ENCODE data around the gene CDH23.
"Not testable (repeated sequence)": the region's sequence is repeated elsewhere in the genome, so short reads cannot be mapped to it uniquely, and the experiment has no call there.

CDH23 gene

DNA sequence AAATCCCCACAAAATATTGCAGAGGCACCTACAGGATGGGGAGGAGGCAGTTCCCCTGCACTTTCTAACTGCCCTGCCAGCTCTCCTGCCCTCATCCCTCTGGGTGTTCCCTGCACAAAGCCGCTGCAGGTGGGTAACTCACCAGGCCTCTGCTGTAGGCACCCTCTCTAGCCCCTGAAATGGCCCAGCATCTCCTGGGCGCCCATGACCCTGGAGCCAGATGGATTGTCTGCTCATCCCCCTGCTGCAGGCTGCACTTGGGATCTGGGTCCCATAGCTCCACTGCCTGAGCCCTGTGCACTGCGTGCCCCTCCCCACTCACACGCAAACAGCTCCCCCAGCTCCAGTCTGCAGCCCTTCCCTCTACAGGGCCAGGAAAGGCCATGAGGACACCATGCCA, 192.0 kb downstream of the CDH23 start:
- FAIRE-seq: no peak

DNA sequence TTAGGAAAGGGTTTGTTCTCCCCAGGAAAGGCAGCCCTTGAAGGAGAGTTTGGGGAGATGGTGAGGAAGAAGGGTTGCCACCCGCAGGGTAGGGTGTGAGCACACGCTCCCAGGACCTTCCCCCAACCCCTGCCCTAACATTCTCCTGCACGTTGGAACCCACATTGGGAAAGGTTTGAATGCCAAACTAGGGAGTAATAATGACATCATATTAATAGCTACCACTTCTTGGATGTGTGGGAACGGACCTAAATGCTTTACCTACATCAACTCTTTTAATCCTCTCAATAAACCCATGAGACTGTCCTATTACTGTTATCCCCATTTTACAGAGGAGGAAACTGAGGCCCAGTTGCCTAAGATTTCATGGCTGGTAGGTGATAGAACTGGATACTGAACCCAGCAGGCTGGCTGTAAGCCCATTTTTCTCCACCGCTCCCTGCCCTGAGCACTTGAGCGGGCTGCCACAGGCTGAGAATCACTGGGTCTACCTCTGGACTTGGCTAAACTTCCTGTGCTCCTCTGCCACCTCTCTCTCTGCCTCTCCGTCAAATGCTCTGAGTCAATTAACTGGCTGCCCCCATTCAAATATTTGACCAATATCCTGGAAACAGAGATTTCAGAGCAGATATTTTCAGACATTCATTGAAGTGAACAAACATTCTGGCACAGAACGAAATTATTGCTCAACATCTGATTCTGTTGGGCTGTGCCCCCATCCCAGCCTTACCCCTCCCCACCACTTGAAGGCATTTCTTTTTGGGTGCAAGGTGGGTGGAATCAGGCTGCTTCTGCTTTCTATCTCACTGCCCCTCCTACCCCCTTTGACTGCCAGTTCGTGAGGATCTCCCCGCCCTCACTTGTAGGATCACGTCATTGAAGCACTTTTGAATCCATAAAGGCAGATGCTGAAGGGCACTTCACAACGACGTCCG, 193.2 kb downstream of the CDH23 start:
- no peak for FAIRE-seq

DNA sequence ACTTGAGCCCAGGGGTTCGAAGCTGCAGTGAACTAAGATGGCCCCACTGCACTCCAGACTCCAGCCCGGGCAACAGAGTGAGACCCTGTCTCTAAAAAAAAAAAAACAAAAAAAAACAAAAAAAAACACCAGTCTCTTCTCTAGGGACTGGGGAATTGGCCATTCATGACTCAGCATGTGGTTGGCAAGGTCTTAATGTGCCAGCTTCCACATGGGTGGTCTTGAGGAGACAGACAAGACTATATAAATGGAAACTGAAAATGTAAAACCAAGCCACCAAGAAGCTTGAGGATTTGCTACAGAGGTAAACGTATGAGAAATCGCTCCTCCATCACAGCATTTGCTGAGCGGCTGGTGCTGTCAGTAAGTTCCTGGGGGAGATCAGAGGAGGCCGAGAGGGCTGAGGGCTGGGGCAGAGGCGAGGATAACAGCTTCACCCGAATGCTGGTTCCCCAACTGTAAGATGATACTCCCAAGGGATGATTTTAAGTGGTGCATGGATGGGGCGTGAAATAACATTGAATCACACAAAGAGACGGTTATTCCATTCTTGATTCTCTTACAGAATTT, 194.1 kb downstream of the CDH23 start:
- FAIRE-seq: no peak

DNA sequence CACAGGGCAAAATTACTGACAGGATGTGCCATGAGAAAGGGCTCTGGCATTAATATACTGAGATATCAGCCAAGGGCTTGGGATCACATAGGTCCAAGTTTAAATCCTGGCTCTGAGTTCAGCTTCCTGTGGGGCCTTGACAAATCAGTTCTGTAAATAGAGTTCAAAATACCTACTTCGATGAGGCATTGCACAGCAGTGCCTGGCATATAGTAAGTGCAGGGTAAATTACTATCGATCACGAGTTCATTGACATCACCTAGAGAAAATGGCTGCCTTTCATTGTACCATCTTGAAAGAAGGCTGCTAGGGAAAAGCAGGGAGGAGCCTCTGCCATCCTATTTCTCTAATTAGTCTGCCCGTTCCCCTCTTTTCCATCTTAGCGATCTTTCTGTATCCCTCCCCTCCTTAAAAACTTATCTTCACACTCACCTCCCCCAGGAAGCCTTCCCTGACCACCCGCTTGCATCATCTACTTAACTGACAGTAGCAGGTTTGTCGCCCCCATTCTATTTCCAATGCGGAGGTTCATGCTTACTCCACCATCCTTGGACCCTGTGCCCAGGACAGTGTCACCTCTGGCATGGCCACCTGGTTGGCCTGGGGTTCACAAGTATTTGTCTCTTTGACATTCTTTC, 198.3 kb downstream of the CDH23 start:
- FAIRE-seq: no peak

DNA sequence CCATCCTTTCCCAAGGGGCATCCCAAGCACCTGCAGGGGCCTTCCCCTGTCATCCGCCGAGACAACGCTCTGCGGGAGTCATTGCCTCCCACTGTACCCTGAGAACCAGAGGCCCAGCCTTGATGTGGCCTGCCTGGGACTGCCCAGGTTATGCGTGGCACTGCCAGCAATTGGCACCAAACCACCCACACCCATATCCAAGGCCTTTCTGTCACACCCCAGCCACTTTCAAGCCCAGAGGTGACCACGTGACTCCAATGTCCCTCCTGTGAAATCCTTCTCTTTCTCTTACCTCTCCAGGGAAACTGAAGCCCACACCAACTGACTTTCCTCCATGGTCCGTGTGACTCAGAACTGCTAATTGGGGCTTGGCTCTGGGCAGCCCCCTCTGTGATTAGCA, 198.9 kb downstream of the CDH23 start:
- no peak for FAIRE-seq

DNA sequence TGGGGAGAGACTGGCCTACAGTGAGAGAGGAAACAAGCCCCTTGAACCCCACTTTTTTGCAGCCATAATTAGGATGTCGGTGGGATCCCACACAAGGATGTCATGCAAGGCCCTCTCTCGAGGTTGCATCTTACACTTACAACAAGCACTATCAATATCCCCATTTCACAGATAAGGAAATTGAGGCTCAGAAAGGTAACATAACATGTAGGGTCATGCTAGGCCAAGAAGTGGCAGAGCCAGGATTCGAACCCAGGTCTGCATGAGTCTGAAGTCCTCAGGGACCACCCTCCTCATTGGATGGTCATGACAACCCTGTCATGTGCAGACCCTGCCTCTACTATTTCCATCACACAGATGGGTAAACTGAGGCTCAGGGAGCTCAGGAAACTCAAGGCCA, 199.4 kb downstream of the CDH23 start:
- no peak for FAIRE-seq

DNA sequence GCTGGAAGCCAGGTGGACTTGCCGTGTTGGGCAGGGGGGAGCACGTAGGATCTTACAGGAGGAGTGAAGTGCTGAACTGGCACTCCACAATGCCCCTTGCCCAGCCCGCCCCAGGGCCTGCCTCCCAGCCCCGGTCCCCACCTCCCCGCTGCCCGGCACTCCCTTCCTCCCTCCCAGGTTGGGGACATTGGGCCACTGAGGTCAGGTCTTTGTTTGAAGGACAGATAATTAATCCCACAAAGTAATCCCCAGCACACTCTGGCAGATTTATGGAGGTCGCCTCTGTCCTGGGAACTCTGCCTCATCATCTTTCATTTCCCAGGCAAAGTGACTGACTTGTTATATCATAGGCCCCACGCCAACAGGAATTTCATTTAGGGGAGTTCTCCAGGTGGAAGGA, 200.0 kb downstream of the CDH23 start:
- FAIRE-seq: no peak

DNA sequence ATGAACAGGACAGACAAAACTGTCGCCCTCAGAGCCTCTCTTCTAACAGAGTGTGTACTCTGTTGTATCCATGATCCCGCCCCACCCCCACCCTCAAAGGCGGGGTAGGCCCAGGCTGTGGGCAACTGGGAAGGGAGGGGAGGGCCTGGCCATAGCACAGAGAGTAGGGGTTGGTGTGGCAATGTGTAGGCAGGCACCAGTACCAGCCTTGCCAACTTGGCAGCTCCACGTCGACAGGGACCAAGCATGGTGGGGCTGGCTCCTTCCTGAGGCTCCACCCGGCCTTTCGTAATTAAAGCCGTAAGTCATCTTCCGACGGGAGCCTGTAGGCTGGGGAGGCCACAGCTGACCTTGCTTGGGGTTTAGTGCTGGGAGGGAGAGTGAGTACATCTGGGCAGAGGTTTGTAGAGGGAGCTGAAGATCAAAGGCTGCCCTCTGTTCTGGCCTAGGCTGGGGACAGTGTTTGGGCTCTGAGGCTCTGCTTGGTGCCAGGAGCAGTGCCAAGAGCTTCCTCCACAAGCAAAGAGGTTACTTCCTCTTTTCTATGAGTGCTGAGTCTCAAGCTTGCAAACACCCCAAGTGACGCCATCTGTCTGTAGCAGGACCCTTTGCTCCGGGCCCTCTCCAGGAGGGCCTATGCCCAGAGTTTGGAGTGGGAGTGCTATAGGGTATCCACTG, 201.2 kb downstream of the CDH23 start:
- FAIRE-seq: no peak

DNA sequence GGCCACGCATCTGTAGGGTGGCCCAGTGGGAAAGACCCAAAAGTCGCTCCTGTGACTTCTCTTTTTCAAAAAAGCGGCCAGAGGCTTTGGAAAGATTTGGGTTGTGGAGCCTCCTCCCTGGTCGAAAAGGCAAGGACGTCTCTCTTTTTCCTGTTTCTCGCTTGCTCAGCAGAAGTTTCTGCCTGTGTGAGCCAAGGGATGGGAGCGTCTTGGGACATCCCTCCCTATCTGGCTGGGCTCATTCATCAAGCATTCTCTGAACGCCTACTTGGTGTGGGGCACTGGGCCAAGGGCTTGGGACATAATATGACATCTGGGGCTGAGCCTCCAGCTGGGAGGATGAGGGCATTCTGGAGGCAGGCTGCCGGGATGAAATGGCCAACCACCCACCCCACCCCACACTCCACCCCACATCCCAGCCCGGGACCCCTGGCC, 201.9 kb downstream of the CDH23 start:
- FAIRE-seq: no peak

DNA sequence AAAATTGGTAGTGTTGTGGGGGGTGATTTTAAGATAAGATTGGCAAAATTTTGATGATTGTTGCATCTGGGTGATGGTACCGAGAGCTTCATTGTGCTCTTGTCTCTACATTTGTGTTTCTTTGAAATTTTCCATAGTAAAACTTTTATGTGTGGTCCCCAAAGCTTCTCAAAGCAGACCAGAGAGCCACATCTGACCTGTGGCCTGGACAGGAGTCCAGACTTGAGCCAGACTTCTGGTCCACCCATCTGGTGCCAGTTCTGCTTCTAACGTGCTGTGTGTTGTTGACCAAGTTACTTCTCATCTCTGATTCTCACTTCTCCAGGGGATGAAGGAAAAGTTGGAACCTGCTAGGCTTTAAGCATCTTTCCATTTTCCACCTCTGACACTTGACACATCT, 202.8 kb downstream of the CDH23 start:
- FAIRE-seq: no peak

DNA sequence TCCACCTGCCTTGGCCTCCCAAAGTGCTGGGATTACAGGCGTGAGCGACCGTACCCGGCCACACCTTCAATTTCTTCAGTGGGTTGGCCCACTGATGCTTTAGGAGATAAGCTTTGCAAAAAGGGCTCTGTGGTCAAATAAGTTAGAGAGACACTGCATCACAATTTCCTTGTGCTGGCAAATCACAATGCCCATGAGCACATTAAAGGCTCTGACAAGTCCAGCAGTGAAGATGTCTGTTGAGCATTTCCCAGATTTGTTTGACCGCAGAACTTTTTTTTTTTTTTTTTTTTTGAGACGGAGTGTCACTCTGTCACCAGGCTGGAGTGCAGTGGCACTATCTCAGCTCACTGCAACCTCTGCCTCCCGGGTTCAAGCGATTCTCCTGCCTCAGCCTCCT, 203.5 kb downstream of the CDH23 start:
- not testable (repeated sequence) for FAIRE-seq

DNA sequence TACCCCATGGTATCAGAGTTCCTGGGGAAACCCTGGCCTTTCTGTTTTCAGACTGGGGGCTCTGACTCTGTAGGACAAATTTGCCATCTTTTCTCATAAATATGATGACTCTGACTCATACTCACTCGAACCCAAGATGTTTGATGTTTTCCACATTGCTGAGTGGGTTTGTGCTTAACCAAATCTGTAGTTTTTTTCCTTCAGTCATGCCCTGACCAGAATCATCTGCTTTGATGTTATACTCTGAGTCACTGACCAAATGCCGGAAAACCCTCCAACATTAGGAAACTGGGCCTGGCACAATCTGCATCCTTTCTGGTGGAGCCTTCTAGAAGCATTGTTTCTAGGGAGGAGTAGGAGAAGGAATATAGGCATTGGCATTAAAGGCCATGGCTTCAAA, 204.1 kb downstream of the CDH23 start:
- FAIRE-seq: no peak

DNA sequence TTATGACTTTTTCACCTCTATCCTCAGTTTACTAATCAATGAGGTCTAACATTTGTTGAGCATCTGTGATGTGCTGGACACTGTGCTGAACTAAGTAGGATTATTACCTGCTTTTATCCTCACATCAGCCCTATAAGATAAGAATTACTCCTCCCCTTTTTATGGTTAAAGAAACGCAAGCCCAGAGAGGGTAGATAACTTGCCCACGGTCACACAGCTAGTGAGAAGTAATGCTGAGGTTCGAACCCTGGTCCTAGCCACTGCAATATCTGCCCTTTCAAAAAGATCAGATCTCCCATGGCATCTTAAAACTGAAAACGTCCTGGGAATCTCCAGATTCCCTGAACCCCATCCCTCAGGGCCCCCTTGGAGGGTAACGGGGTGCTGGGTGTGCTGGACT, 204.6 kb downstream of the CDH23 start:
- no peak for FAIRE-seq

DNA sequence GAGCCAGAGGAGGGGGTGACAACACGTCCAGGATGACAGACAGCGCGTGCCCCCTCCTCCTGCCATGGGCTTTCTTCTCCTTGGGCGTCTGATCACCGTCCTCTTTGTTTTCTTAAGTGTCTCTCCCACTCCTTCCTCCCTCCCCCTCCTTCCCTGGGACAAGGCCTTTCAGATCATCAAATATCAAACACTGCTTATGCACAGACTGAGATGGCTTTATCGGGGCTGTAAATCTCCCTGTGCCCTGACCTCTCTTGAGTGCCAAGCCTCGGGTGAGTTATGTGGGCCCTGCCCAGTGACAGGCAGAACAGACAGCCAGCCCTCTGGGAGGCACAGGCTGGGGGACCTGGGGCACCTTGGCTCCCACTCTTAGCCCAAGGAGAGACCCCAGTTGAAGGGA, 206.4 kb downstream of the CDH23 start:
- no peak for FAIRE-seq

DNA sequence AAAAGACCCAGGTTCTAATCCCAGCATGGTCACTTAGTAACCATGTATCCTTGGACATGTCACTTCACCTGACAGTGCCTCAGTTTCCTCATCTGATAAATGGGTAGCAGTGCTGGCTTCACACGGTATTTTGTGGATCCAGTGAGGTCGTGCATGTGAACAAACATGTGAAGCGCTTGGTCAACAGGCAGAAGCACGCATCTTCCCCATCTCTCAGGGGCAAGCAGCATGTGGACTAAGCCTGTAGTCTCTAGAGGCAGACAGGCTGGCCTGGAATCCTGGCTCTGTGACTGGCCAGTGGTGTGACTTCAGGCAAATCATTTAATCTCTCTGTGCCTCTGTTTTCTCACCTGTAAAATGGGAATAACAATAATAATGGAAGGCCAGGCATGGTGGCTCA, 207.0 kb downstream of the CDH23 start:
- no peak for FAIRE-seq

DNA sequence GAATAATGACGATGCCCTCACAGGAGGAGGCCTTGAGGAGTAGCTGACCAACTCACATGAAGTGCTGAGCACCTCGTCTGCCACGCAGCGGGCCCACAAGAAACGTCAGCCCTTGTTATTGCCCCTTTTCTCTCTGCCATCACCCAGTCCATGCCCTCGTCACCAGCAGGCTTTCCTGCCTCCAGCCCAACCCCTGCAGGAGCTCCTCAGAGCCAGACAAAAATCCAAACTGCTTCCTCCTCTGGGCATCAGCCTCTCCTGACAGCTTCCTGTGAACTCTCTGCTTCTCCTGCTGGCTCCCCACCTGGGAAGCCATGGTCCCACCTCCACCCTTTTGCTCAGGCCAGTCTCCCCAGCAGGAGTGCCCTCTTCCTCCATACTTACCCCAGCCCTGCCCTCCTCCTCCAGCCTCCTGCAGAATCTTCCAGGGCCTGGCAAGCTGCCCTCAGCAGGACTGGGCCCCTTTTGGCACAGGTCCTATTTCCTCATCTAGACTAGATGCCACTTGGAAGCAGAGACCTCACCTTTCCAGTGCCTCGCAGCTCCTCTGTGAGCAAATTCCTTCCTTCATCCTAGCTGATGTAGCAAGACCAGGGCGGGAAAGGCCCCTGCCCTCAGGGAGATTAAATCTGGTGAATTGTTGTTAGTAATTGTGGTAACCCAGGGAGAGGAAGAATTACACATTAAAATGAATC, 207.8 kb downstream of the CDH23 start:
- FAIRE-seq: no peak

DNA sequence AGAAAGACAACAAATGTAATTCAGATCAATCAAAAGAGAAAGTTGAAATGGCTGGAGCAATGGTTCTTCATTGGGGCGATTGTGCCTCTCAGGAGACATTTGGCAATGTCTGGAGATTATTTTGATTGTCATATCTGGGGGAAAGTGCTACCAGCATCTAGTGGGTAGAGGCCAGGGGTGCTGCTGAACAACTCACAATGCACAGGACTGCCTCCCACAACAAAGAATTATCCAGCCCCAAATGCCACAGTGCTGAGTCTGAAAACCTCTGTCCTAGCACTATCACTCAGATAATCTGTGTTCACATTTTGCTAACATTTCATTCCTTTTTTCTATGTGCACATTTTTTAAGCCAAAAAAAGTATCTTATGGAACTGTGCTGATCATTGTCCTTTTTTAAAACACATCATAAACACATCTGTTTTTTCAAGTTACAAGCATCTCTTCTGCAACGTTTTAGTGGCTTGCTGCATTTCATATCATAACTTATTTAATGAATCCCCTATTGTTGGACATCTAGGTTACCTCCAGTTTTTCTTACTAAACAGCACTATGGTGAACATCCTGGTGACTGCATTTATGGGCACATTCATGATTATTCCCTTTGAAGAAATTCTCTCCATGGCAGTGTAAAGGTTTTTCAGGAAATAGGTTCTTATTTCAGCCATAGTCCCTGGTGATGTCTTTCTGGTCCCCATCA, 208.7 kb downstream of the CDH23 start:
- no peak for FAIRE-seq

DNA sequence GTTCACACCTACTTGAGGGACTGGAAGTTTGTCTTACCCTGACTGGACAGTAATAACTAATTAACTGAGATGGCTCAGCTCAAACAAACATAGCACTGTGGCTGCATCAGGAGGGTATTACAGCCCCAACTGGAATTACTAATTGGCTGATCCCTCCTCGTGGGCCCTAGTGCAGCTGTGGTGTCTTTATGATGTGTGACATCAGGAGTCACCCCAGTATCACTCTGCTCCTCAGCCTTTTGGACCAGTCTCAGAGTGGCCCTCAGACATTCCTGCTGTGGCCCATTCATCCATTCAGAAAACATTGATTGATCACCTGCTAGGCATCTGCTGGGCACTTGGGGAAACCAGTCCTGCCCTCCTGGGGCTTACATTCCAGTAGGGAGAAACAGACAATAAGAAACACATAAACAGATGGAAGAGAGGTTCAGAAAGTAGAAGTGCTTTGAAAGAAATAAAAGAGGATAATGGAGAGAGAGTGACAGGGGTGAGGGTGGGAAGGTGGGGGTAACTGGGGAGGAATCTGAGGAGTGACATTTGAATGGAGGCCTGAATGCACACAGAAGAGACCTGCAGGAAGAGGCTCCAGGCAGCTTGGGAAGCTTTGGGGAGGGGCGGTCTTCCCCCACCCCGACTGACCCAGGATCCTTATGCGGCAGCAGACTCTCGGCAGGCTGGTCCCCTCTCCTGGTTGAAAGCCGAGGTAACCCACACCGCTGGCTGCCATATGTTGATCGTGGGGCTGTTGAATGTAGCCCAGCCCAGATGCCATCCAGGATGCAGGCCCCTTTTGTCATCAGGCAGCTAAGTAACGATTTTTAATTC, 209.7 kb downstream of the CDH23 start:
- no peak for FAIRE-seq

DNA sequence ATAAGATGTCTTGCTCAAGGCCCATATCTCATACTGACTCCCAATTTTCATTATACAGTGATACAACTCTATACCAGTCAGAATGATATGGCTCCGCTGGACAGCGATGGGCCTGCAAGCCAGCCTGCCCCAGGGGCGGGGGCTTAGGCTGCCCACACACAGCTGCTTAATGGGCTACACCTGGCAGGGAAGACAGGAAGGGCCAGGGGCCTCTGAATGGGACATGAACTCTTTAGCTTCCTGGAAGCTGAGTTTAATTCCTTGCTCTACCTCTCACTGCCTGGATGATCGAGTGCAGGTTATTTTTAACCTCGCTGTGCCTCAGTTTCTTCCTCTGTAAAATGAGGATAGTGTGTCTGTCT, 210.3 kb downstream of the CDH23 start:
- FAIRE-seq: no peak

DNA sequence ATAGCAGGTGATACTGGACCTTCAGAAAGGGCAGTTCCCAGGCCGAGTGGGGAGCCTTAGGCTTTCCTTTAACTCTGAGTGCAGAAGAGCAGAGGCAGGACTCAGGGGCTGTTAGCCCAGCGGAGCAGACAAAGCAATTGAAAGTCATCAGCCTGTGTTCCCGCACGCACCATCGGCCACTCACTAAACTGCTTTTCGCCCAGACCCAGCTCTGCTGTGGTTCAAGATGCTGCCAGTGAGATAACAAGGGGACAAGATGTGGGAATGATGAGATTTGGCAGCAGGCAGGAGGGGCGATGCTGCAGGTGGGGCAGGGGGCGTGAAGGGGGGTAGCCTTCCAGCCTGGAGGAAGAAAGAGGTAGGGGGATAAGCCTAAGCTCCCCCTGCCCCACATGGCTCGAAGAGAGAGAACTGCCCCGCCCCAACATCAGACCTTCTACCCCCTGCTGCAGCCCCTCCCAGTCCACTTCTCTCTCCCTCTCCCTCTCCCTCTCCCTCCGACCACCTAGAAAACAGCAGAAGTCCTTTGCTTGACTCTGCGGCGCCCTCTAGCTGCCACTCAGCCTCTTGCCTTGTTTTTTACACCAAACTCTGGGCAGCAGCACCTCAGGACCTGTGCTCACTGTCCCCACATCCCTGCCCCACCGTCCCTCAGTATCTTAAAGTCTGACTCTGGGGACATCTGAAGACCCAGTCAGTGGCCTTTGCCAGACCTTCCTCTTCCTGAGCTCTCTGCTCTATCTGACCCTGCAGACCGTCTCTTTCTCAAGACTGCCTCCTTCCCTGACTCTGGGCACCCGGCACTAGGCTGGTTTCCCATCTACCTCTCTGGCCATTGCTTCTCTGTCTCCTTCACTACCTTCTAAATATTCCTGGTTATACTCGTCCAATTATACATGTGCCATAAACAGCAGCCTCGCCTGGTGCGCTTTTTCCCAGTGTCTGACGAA, 212.4 kb downstream of the CDH23 start:
- FAIRE-seq: no peak
